Dermis lymphatic vessel endothelial cell (primary cell): ENCODE measurements around the gene TIA1. TPM values are rescaled to one million over a fixed set of nuclear protein-coding genes. Genes with fewer than 3 reads are reported as not detected.

ENCODE experiments used
- total RNA-seq: library from RNA; depleted of rRNA; stranded (reverse); fragments of >200 nt; gene quantifications from 2 replicates; pipeline ENCODE4 v1.2.1, GENCODE V29; 2014

TIA1 gene
- total RNA-seq: 107 and 154 TPM in 2 replicates

GRCh38 chr2:70248181-70248847 lies at the start of gene TIA1:
TIA1 (minus strand) TSS chr2:70248628; CDS start chr2:70248430, 198 bp downstream.

GRCh38 chr2:70190418-70191243 lies 57.8 kb downstream of the TIA1 start, which contains the start of gene C2orf42:
C2orf42 (minus strand) TSS chr2:70191019; CDS start chr2:70181985, 9,034 bp downstream.

Other genes starting within 250 kb of the TIA1 start
- 40.6 and 45.0 TPM in 2 replicates for gene PCBP1, start 161.2 kb downstream of the TIA1 start, total RNA-seq
- gene C2orf42, start 57.6 kb downstream of the TIA1 start, total RNA-seq: 11.2 and 15.1 TPM in 2 replicates
- gene PCYOX1, start 9.5 kb upstream of the TIA1 start, total RNA-seq: 36.8 and 36.9 TPM in 2 replicates
- 117 and 152 TPM in 2 replicates for gene SNRPG, start 45.1 kb upstream of the TIA1 start, total RNA-seq
- 15.0 and 21.1 TPM in 2 replicates for gene FAM136A, start 53.4 kb upstream of the TIA1 start, total RNA-seq